Activated T-cell treated with anti-CD3 and anti-CD28 coated beads for 48 hours (primary cell): ENCODE results near the gene DBET.
"Not testable (repeated sequence)": the region's sequence is repeated elsewhere in the genome, so short reads cannot be mapped to it uniquely, and the experiment has no call there.

Experiments
- DNase-seq: peaks from one replicate; pipeline ENCODE4 v3.0.0-alpha.2; 2020; ENCODE audit warnings: low read depth

Gene DBET

GRCh38 chr4:190049378-190050239, 14.7 kb upstream of the DBET start:
- DNase-seq, result not testable (repeated sequence)

GRCh38 chr4:190058997-190059396, 5.3 kb upstream of the DBET start:
- DNase-seq, result not testable (repeated sequence)

GRCh38 chr4:190064805-190065204, 503 bp downstream of the DBET start:
- DNase-seq, result not testable (repeated sequence)

- not testable (repeated sequence) for DNase-seq
These were observed 4.0 kb downstream of the DBET start for GRCh38 chr4:190068351-190068750.

GRCh38 chr4:190093052-190093451, 28.8 kb downstream of the DBET start:
- not testable (repeated sequence) for DNase-seq

GRCh38 chr4:190094031-190094430, 29.7 kb downstream of the DBET start:
- not testable (repeated sequence) for DNase-seq

- not testable (repeated sequence) for DNase-seq
These were observed 31.0 kb downstream of the DBET start for GRCh38 chr4:190095335-190095734.

GRCh38 chr4:190099605-190100004, 35.3 kb downstream of the DBET start:
- DNase-seq, result not testable (repeated sequence)

- DNase-seq, result not testable (repeated sequence)
These were observed 37.2 kb downstream of the DBET start for GRCh38 chr4:190101525-190101924.

GRCh38 chr4:190106191-190106590, 41.9 kb downstream of the DBET start:
- not testable (repeated sequence) for DNase-seq

GRCh38 chr4:190106611-190107480, 42.5 kb downstream of the DBET start:
- not testable (repeated sequence) for DNase-seq

GRCh38 chr4:190107766-190108485, 43.6 kb downstream of the DBET start:
- not testable (repeated sequence) for DNase-seq

GRCh38 chr4:190108756-190109155, 44.5 kb downstream of the DBET start:
- not testable (repeated sequence) for DNase-seq

GRCh38 chr4:190109390-190110011, 45.2 kb downstream of the DBET start:
- DNase-seq, result not testable (repeated sequence)

GRCh38 chr4:190110033-190110432, 45.7 kb downstream of the DBET start:
- DNase-seq, result not testable (repeated sequence)

GRCh38 chr4:190110570-190111295, 46.4 kb downstream of the DBET start:
- DNase-seq, result not testable (repeated sequence)

GRCh38 chr4:190112879-190113278, 48.6 kb downstream of the DBET start:
- DNase-seq, result not testable (repeated sequence)

- DNase-seq, result not testable (repeated sequence)
These were observed 50.7 kb downstream of the DBET start for GRCh38 chr4:190114991-190115390.
